Adipocyte (in vitro differentiated cells): ENCODE measurements around the gene GALNT10.
A peak's percentile ranks its signal among the peaks of the same experiment; 100 is the strongest.

Experiments
- DNase-seq: peaks from one replicate; pipeline ENCODE4 v3.0.0-alpha.2; 2015; ENCODE audit warnings: low read depth
- H3K27me3 ChIP-seq: replicated peaks from 2 replicates; pipeline ENCODE4 v1.7.0; 2013; ENCODE audit warnings: mild to moderate bottlenecking, low read length, moderate library complexity; ENCODE audit not compliant: control insufficient read depth, insufficient read depth
- H3K36me3 ChIP-seq: 2 replicates; pipeline ENCODE4 v1.7.0; 2013; ENCODE audit warnings: low read length, mild to moderate bottlenecking, moderate library complexity; ENCODE audit not compliant: control insufficient read depth, insufficient read depth, severe bottlenecking
- H3K4me1 ChIP-seq: 2 replicates; pipeline ENCODE4 v1.7.0; 2013; ENCODE audit warnings: mild to moderate bottlenecking, low read length, moderate library complexity; ENCODE audit not compliant: control insufficient read depth, insufficient read depth
- H3K4me3 ChIP-seq: 2 replicates; pipeline ENCODE4 v1.7.0; 2013; ENCODE audit warnings: mild to moderate bottlenecking, low read length, moderate library complexity
- H3K9ac ChIP-seq: 2 replicates; pipeline ENCODE4 v1.7.0; 2013; ENCODE audit warnings: mild to moderate bottlenecking, low read length, moderate library complexity
- H3K9me3 ChIP-seq: 2 replicates; pipeline ENCODE4 v1.7.0; 2013; ENCODE audit warnings: mild to moderate bottlenecking, low read length, moderate library complexity; ENCODE audit not compliant: control insufficient read depth

The GALNT10 gene

DNA sequence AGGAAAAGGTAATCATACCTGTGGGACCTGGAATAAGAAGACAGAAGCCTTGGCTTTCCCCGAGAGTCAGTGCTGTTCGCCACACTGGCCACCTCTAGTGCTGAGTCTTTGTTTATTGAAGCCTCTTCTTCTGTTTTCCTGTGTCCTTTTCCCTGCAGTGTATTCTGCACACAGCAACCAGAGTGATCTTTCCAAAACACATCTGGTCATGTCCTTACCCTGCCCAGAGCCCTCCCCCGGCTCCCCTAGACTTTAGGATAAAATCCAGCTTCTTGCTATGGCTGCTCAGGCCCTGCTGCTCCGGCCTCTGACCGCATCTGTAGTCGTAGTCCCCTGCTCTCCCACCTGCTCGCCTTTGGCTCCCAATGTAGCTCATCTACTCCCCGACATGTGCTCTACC lies 28.3 kb downstream of the GALNT10 start:
- Histone ChIP-seq H3K9me3 (no peaks in the 10 kb centered on the region), H3K36me3 (no peaks in the 10 kb centered on the region), H3K9ac (no peak overlapping the region), H3K4me1 (peaks cover 34% of the 10 kb centered on the region), H3K4me3 (no peak overlapping the region), H3K27me3 (no peaks in the 10 kb centered on the region)
- no peak for DNase-seq

DNA sequence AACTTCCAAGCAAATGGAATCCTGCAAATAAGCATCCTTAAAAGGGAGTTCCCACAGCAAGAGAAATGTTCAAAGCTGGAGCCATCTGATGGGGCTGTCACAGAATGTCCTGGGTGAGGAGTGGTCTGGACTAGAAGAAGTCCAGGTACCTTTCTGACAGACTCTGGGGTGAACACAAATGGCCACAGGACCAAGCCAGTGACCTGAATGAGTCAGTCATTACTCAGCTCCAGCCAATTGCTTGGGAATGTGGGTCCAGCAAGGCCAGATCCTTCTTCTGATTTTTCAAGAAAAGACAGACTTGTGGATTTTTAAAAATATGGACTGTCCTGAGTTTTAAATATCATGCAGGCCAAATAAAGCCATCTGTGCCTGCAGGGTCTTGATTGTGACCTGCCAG lies 30.1 kb downstream of the GALNT10 start:
- H3K27me3 ChIP-seq, result no peaks in the 10 kb centered on the region
- no peaks in the 10 kb centered on the region for H3K36me3 ChIP-seq
- H3K9ac ChIP-seq, result peak overlapping the region; percentile 57
- no peaks in the 10 kb centered on the region for H3K9me3 ChIP-seq
- no peak overlapping the region for H3K4me3 ChIP-seq
- H3K4me1 ChIP-seq, result peaks cover 24% of the 10 kb centered on the region
- peak; percentile 71 for DNase-seq

DNA sequence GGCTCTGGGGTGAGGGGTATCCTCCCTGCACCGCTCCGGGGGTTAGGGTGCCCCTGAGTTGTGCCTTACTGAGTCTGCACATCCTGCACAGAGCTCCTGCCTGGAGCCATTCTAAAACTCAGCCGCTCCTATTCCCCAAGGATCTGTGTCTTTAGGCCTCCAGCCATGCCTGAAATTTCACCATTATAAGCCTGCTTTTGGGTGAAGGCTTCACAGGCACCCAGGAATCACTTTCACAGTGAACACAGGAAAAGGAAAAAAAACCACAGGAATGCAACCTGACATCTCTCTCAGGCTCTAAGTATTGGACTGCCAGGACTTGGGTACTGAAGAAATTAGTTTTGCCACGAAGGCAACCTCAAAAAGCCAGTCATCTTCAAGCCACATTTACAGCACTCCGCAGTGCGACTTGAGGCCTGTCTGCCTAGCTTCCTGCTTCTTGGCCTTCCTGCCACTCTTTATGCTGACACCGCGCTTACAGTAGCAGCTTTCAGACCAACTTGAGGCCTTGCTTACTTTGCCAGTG lies 30.9 kb downstream of the GALNT10 start:
- no peaks in the 10 kb centered on the region for H3K36me3 ChIP-seq
- H3K9ac ChIP-seq, result peak overlapping the region; percentile 57
- no peaks in the 10 kb centered on the region for H3K27me3 ChIP-seq
- DNase-seq, result peak; percentile 77
- H3K4me1 ChIP-seq, result peaks cover 24% of the 10 kb centered on the region
- H3K9me3 ChIP-seq, result no peaks in the 10 kb centered on the region
- H3K4me3 ChIP-seq, result peak overlapping the region; percentile 2

DNA sequence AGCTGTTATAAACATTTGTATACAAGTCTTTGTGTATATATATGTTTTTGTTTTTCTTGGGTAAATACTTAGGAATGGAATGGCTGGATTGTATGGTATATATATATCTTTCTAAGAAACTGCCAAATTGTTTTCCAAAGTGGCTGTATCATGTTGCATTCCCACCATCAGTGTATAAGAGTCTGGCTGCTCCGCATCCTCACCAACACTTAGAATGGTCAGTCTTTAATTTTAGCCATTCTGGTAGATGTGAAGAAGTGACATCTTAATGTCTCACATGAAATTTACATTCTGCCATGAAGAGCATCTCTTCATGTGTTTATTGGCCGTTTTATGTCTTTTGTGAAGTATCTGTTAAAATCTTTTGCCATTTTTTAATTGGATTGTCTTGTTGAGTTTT lies 31.9 kb downstream of the GALNT10 start:
- no peak for DNase-seq

DNA sequence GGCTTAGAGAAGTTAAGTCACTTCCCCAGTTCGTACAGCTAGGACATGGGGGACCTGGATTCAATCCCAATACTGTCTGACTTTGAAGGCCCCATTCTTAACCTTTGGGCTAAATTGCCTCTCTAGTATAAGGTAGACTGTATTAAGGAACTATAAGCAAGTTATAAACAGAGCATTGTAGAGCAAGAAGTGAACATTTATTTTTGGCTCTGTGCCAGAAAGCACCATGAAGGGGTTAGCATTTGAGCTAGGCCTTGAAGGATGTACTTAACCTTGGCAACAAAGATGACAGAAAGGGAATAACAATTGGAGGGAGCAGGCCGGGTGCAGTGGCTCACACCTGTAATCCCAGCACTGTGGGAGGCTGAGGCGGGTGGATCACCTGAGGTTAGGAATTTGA lies 32.8 kb downstream of the GALNT10 start:
- Histone ChIP-seq H3K9ac (no peak overlapping the region), H3K36me3 (no peaks in the 10 kb centered on the region), H3K4me3 (no peak overlapping the region), H3K4me1 (peaks cover 24% of the 10 kb centered on the region), H3K9me3 (no peaks in the 10 kb centered on the region), H3K27me3 (no peaks in the 10 kb centered on the region)
- DNase-seq, result no peak

More for the DNA sequence above, 31.9 kb downstream of the GALNT10 start:
- Histone ChIP-seq H3K4me3 (no peak overlapping the region), H3K9me3 (no peaks in the 10 kb centered on the region), H3K4me1 (peaks cover 24% of the 10 kb centered on the region), H3K36me3 (no peaks in the 10 kb centered on the region), H3K27me3 (no peaks in the 10 kb centered on the region), H3K9ac (no peak overlapping the region)

DNA sequence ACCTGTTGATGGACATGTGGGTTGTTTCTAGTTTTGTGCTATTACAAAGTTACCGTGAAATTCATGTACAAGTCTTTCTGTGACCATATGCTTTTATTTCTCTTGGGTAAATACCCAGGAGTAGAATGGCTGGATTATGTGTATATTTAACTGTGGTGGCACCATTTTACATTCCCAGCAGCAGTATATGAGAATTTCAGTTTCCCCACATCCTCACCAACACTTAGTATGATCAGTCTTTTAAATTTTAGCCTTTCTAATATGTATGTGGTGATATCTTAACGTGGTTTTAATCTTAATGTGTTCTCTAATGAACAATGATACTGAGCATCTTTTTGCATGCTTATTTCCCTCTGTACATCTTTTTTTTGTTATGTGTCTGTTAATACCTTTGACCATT lies 36.6 kb downstream of the GALNT10 start:
- Histone ChIP-seq H3K9me3 (no peaks in the 10 kb centered on the region), H3K9ac (no peak overlapping the region), H3K36me3 (no peaks in the 10 kb centered on the region), H3K4me3 (no peak overlapping the region), H3K4me1 (peaks cover 2% of the 10 kb centered on the region), H3K27me3 (no peaks in the 10 kb centered on the region)
- no peak for DNase-seq

DNA sequence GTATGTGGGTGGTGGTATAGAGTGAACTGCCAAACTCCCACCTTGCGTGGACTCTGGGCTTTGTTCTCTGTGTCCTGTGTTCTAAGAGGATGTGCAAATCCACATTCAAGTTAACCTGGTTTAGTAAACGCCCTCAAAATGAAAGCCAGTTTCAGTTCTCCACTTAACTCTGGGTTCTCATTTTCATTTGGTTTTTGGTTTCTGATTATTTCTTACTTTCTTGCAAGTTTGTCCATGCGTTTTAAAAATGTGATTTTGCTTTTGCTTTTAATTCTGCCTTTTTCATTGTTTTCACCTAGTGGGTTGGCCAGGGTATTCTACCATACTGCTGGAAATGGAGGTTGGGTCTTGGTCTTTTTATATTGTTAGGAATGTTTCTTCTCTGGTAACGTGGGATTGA lies 38.2 kb downstream of the GALNT10 start:
- DNase-seq, result no peak

DNA sequence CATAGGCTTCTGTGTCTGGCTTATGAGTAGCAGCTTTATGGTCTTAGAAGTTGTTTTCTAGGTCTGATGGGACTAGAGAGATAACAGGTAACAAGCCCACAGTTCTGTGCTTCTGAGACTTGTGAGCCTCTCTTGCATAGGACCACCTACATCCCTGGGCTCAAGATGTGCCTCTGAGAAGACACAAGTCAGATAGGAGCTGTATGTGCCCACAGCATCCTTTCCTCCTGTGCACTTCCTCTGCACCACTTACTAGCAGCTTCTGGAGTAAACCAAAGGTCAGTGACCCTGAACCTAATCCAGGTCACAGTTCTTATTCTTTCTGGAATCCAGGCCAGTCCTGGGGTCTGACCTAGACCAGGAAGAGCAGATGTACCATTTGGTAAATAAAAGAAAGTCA lies 40.0 kb downstream of the GALNT10 start:
- no peak for DNase-seq
- H3K4me3 ChIP-seq, result no peak overlapping the region
- no peak overlapping the region for H3K9ac ChIP-seq
- H3K9me3 ChIP-seq, result no peaks in the 10 kb centered on the region
- no peaks in the 10 kb centered on the region for H3K4me1 ChIP-seq
- H3K27me3 ChIP-seq, result no peaks in the 10 kb centered on the region
- H3K36me3 ChIP-seq, result no peaks in the 10 kb centered on the region

More for the DNA sequence above, 38.2 kb downstream of the GALNT10 start:
- H3K36me3 ChIP-seq, result no peaks in the 10 kb centered on the region
- no peak overlapping the region for H3K4me3 ChIP-seq
- no peaks in the 10 kb centered on the region for H3K9me3 ChIP-seq
- H3K9ac ChIP-seq, result no peak overlapping the region
- H3K4me1 ChIP-seq, result no peaks in the 10 kb centered on the region
- no peaks in the 10 kb centered on the region for H3K27me3 ChIP-seq

DNA sequence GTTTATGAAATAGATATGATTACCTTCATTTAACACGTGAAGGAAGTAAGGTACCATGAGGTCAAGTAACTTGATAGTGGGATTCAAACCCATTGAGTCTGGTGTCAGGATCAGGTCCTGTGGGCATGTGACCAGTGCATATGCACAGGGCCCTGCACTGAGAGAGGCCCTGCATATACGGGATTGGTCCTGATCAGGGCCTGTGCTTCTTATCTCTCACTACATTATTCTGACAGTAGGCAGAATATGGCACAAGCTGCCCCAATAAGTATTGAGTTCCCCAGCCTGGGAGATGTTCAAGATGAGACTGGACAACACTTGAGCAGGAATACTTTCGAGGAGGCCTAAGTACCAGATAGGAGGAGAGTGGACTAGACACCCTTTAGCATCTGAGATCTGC lies 44.0 kb downstream of the GALNT10 start:
- no peak overlapping the region for H3K4me3 ChIP-seq
- no peaks in the 10 kb centered on the region for H3K27me3 ChIP-seq
- DNase-seq, result no peak
- peaks cover 7% of the 10 kb centered on the region for H3K4me1 ChIP-seq
- no peak overlapping the region for H3K9ac ChIP-seq
- H3K36me3 ChIP-seq, result no peaks in the 10 kb centered on the region
- H3K9me3 ChIP-seq, result no peaks in the 10 kb centered on the region

DNA sequence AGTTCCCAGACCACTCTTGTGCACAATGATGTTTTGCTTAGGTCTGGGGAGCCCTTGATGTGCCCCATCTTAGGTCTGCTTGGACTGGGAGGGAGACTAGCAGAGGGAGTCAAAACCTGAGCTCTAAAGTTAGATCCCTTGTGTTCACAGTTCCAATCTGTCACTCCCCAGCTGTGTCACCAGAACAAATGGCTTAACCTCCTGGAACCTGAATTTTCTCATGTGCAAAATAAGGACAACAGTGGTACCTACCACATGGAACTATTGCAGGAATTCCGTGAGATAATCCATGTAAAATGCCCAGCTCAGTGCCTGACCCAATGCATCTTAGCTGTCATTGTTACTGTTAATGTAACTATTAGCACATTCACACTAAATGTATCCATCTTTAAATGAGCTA lies 45.5 kb downstream of the GALNT10 start:
- DNase-seq, result no peak
- Histone ChIP-seq H3K9me3 (no peaks in the 10 kb centered on the region), H3K4me3 (no peak overlapping the region), H3K4me1 (peaks cover 7% of the 10 kb centered on the region), H3K27me3 (no peaks in the 10 kb centered on the region), H3K36me3 (no peaks in the 10 kb centered on the region), H3K9ac (no peak overlapping the region)

DNA sequence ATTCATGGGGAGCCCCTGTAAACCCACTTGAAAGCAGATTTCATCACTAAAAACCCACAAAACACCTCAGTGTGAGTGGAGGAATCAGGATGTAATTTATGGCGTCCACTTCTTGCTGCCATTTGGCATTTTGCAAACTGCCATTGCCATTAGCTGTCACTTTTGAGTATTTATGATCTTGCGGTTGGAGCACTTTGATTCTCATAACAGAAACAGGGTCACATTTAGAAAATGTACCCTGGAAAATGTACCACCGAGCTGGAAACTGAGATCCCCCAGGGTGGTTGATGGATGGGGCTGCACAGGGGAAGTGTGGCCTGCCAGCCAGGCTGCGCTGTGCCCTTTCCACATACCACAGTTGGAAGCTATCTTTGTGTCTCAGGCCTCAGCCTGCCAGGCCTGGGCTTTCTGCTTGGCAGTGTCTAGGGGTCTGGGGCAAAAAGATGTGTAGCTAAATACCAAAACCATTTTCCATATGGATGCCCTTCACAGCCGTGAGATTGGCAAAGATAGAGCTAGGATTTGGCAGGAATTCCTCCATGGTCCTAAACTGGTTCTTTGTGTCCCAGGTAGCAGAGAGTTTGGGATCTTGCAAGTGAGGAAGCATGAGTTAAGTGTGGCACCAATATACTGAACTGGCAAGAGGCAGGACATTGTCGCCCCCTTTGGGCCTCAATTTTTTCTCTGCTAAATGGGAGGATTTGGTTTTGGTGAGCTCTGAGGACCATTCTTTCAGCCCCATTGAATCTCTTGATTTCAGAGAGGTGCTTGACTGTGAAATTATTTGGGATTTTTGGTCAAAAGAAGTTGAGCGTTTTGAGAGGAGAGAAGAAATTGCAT lies 46.2 kb downstream of the GALNT10 start:
- Histone ChIP-seq H3K9me3 (no peaks in the 10 kb centered on the region), H3K36me3 (no peaks in the 10 kb centered on the region), H3K4me3 (no peak overlapping the region), H3K4me1 (peaks cover 7% of the 10 kb centered on the region), H3K9ac (no peak overlapping the region), H3K27me3 (no peaks in the 10 kb centered on the region)
- no peak for DNase-seq

DNA sequence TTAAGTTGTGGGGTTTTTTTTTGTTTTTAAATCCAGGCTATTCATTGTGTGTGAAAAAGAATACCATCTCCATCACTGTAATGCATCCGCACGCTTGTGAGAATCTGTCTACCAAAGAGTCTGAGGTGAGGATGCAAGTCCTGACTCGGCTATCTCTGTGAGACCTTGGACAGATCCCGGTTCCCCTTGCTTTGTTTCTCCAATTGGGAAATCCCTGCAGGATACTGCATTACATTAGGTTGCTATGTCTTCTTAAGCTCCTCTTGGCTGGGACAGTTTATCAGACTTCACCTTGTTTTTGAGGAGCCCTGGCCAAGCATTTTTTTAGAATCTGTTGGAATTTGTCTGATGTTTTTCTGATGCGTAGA lies 46.8 kb downstream of the GALNT10 start:
- no peak for DNase-seq
- no peaks in the 10 kb centered on the region for H3K27me3 ChIP-seq
- no peak overlapping the region for H3K4me3 ChIP-seq
- peaks cover 7% of the 10 kb centered on the region for H3K4me1 ChIP-seq
- H3K9me3 ChIP-seq, result no peaks in the 10 kb centered on the region
- no peak overlapping the region for H3K9ac ChIP-seq
- no peaks in the 10 kb centered on the region for H3K36me3 ChIP-seq
